Astrocyte (in vitro differentiated cells and primary cell): Measurements from ENCODE around the gene LHPP. TPM values are rescaled to one million over a fixed set of nuclear protein-coding genes. Genes with fewer than 3 reads are reported as not detected.

Experiments
- DNase-seq: peaks from one replicate; pipeline ENCODE4 v3.0.0-alpha.2; 2010; ENCODE audit warnings: low read depth
- FAIRE-seq: peaks from 2 replicates; lab custom pipeline; 2011; peaks lifted over from hg19 to GRCh38; lab: Jason Lieb, UNC
- H2AFZ ChIP-seq: 2 replicates; pipeline ENCODE4 v1.6.0; 2012; ENCODE audit warnings: low read depth, low read length, inconsistent platforms
- H3K27ac ChIP-seq: 2 replicates; pipeline ENCODE4 v1.5.1; 2011; ENCODE audit warnings: low read depth, low read length, inconsistent platforms
- H3K27me3 ChIP-seq: 2 replicates; pipeline ENCODE4 v1.6.0; 2011; ENCODE audit warnings: low read length, inconsistent platforms; ENCODE audit not compliant: insufficient read depth
- H3K36me3 ChIP-seq: 2 replicates; pipeline ENCODE4 v1.5.1; 2011; ENCODE audit warnings: low read length, inconsistent platforms; ENCODE audit not compliant: insufficient read depth
- H3K4me1 ChIP-seq: 2 replicates; pipeline ENCODE4 v1.5.1; 2011; ENCODE audit warnings: low read length, inconsistent platforms; ENCODE audit not compliant: insufficient read depth
- H3K4me2 ChIP-seq: 2 replicates; pipeline ENCODE4 v1.6.0; 2012; ENCODE audit warnings: low read length, inconsistent platforms
- H3K4me3 ChIP-seq: 2 replicates; pipeline ENCODE4 v1.5.1; 2011; ENCODE audit warnings: low read depth, mild to moderate bottlenecking, low read length, inconsistent platforms; ENCODE audit not compliant: insufficient read depth
- H3K79me2 ChIP-seq: 2 replicates; pipeline ENCODE4 v1.6.0; 2012; ENCODE audit warnings: mild to moderate bottlenecking, low read length, inconsistent platforms; ENCODE audit not compliant: insufficient read depth
- H3K9ac ChIP-seq: 2 replicates; pipeline ENCODE4 v1.6.0; 2012; ENCODE audit warnings: mild to moderate bottlenecking, low read length, inconsistent platforms
- H3K9me3 ChIP-seq: 2 replicates; pipeline ENCODE4 v1.5.1; 2012; ENCODE audit warnings: low read depth, mild to moderate bottlenecking, low read length, inconsistent platforms; ENCODE audit not compliant: insufficient read depth
- H4K20me1 ChIP-seq: 2 replicates; pipeline ENCODE4 v1.6.0; 2012; ENCODE audit warnings: low read length, inconsistent platforms; ENCODE audit not compliant: insufficient read depth
- H3K27ac Mint-ChIP-seq: one replicate; pipeline ENCODE4 v1.8.0; 2021; ENCODE audit warnings: mild to moderate bottlenecking, mixed read lengths; ENCODE audit not compliant: unreplicated experiment
- H3K27me3 Mint-ChIP-seq: one replicate; pipeline ENCODE4 v1.8.0; 2021; ENCODE audit warnings: low read depth, mixed read lengths; ENCODE audit not compliant: unreplicated experiment
- H3K36me3 Mint-ChIP-seq: one replicate; pipeline ENCODE4 v1.8.0; 2021; ENCODE audit warnings: low read depth, mixed read lengths; ENCODE audit not compliant: unreplicated experiment
- H3K4me1 Mint-ChIP-seq: one replicate; pipeline ENCODE4 v1.8.0; 2021; ENCODE audit warnings: low read depth, mixed read lengths; ENCODE audit not compliant: unreplicated experiment
- H3K4me3 Mint-ChIP-seq: one replicate; pipeline ENCODE4 v1.8.0; 2021; ENCODE audit warnings: mild to moderate bottlenecking, moderate library complexity, mixed read lengths; ENCODE audit not compliant: unreplicated experiment
- H3K9me3 Mint-ChIP-seq: one replicate; pipeline ENCODE4 v1.8.0; 2021; ENCODE audit warnings: mild to moderate bottlenecking, mixed read lengths; ENCODE audit not compliant: unreplicated experiment
- CTCF ChIP-seq: IDR thresholded peaks from 2 replicates; pipeline ENCODE4 v1.5.1; 2011; ENCODE audit warnings: low read depth, mild to moderate bottlenecking, inconsistent platforms, low read length, moderate library complexity; ENCODE audit not compliant: insufficient read depth
- EZH2 ChIP-seq: IDR thresholded peaks from 2 replicates; pipeline ENCODE4 v1.6.1; 2012; ENCODE audit warnings: mild to moderate bottlenecking, low read length, inconsistent platforms; ENCODE audit not compliant: insufficient read depth
- total RNA-seq: library from RNA; stranded (reverse); gene quantifications from 2 replicates; pipeline ENCODE4 v1.2.1, GENCODE V29; 2021

Gene LHPP
- total RNA-seq, 1 donor from 2014 or later, result 6.9 TPM

GRCh38 chr10:124505279-124505678, 43.7 kb downstream of the LHPP start:
- no peak for FAIRE-seq

GRCh38 chr10:124508070-124508667, 46.5 kb downstream of the LHPP start:
- TF ChIP-seq CTCF (no peak), EZH2 (no peak)
- H3K4me1 ChIP-seq, result no peaks in the 10 kb centered on the region
- DNase-seq (no peak), FAIRE-seq (no peak)
- H4K20me1 ChIP-seq, result no peaks in the 10 kb centered on the region
- Mint-ChIP-seq H3K4me3 (no peak overlapping the region), H3K27me3 (peaks cover 8% of the 10 kb centered on the region), H3K9me3 (no peaks in the 10 kb centered on the region), H3K4me1 (peaks cover 3% of the 10 kb centered on the region), H3K27ac (no peak overlapping the region), H3K36me3 (peaks cover 5% of the 10 kb centered on the region)
- no peak overlapping the region for H3K4me3 ChIP-seq
- H3K27me3 ChIP-seq, result no peaks in the 10 kb centered on the region
- H3K9ac ChIP-seq, result no peak overlapping the region
- no peaks in the 10 kb centered on the region for H3K9me3 ChIP-seq
- H2AFZ ChIP-seq, result no peak overlapping the region
- no peak overlapping the region for H3K4me2 ChIP-seq
- H3K27ac ChIP-seq, result no peak overlapping the region
- no peaks in the 10 kb centered on the region for H3K79me2 ChIP-seq
- no peaks in the 10 kb centered on the region for H3K36me3 ChIP-seq

More at GRCh38 chr10:124505279-124505678, 43.7 kb downstream of the LHPP start:
- no peaks in the 10 kb centered on the region for H3K4me1 Mint-ChIP-seq
- peaks cover 12% of the 10 kb centered on the region for H3K36me3 Mint-ChIP-seq
- H3K27ac Mint-ChIP-seq, result peak overlapping the region; percentile 4
- no peak for DNase-seq
- H4K20me1 ChIP-seq, result no peaks in the 10 kb centered on the region
- H3K27me3 ChIP-seq, result no peaks in the 10 kb centered on the region
- no peak for TF ChIP-seq CTCF
- TF ChIP-seq EZH2, result no peak
- no peak overlapping the region for H3K4me3 Mint-ChIP-seq
- peaks cover 9% of the 10 kb centered on the region for H3K9me3 Mint-ChIP-seq
- no peaks in the 10 kb centered on the region for H3K9me3 ChIP-seq
- H2AFZ ChIP-seq, result no peak overlapping the region
- no peaks in the 10 kb centered on the region for H3K4me1 ChIP-seq
- no peaks in the 10 kb centered on the region for H3K79me2 ChIP-seq
- no peaks in the 10 kb centered on the region for H3K36me3 ChIP-seq
- H3K27ac ChIP-seq, result no peak overlapping the region
- peaks cover 6% of the 10 kb centered on the region for H3K27me3 Mint-ChIP-seq
- H3K4me2 ChIP-seq, result no peak overlapping the region
- H3K4me3 ChIP-seq, result no peak overlapping the region
- H3K9ac ChIP-seq, result no peak overlapping the region

GRCh38 chr10:124508907-124509454, 47.4 kb downstream of the LHPP start:
- Histone ChIP-seq H2AFZ (no peak overlapping the region), H3K79me2 (no peaks in the 10 kb centered on the region), H3K4me3 (no peak overlapping the region), H4K20me1 (no peaks in the 10 kb centered on the region), H3K27ac (no peak overlapping the region), H3K9ac (no peak overlapping the region), H3K4me2 (no peak overlapping the region), H3K36me3 (no peaks in the 10 kb centered on the region), H3K4me1 (no peaks in the 10 kb centered on the region), H3K27me3 (no peaks in the 10 kb centered on the region), H3K9me3 (no peaks in the 10 kb centered on the region)
- Mint-ChIP-seq H3K4me3 (no peak overlapping the region), H3K27me3 (peaks cover 8% of the 10 kb centered on the region), H3K36me3 (peaks cover 5% of the 10 kb centered on the region), H3K4me1 (peaks cover 3% of the 10 kb centered on the region), H3K9me3 (no peaks in the 10 kb centered on the region), H3K27ac (no peak overlapping the region)
- TF ChIP-seq EZH2 (no peak), CTCF (no peak)
- DNase-seq (no peak), FAIRE-seq (no peak)
